Right lung (tissue), 5 donors: ENCODE results near the gene MAP2K6. TPM values are rescaled to one million over a fixed set of nuclear protein-coding genes. Genes with fewer than 3 reads are reported as not detected.

Source experiments
- DNase-seq, 2 donors: peaks; one replicate each; pipeline ENCODE4 v3.0.0-alpha.2; 2013
- polyA plus RNA-seq, 5 donors: library from polyadenylated mRNA; unstranded; fragments of 120-200 nt; gene quantifications; one replicate each; pipeline versions ENCODE4 v1.2.1 to v1.2.3, GENCODE V29; 2013; ENCODE audit warnings: inconsistent platforms in 1 of 5, low replicate concordance in 1 of 5; ENCODE audit not compliant: insufficient read length in 5 of 5, insufficient read depth in 1 of 5

MAP2K6 gene
- polyA plus RNA-seq, 5 donors = 14.5 to 25.0 (median 23.4) TPM

DNA sequence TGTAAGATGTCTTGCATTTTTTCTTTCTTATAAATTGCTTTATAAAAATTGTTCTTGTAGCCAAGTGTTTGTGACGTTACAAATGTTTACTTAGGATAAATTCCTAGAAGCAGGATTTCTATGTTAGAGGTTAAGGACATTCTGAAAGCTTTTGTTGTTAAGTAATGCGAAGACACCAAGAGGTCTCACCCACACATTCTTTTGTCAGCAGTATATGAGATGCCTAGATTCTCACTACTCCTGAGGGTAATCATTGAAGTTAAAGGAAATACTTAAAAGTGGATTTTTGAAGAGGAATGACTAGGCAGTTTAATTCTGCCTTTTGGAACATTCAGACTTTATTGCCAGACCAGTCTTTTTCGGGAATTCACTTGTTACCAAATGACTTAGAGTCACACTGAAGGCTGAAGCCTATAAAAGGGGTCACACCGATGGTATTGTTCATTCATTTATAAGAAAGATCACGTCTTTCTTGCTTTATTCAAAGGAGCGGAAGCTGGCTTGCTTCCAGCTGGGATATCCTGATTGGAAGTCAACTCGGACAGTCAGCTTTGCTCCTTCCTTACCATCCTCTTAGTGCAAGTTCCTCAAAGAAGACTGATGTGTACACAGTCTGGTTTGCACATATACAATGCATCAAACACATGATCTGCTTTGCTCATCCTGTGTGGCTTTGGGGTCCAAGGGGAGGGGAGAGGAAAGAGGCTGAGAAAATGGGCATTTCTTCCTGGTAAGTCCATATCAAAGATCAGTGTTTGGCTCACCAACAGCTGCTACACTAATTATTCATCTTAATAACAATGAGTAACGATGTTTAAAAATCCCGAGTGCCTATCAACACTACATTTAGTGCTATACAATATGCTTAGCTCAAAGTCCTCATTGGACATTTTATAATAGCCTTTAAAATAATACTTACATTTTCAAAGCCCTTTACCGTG, 160.0 kb downstream of the MAP2K6 start:
- DNase-seq = no peak

DNA sequence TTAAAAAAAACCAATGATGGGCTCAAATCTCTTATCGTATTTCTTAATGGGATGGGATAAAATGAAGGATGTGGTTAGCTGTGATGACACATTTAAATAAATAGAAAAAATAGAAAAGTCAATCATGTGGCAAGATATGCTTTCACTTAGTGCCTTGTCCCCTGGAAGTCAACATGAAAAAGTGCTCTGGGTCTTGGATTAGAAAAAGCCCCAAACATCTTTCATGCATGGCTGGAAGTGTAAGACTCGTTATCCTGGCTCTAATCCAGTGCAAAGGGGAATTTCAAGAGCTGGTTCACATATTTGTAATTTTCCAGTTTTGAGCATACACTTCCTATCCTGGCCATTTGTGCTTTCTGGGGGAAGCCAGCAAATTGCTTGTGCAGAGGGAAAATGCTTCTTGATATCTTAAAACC, 160.9 kb downstream of the MAP2K6 start:
- peak in 1 of 2 donors; percentile 44 for DNase-seq

DNA sequence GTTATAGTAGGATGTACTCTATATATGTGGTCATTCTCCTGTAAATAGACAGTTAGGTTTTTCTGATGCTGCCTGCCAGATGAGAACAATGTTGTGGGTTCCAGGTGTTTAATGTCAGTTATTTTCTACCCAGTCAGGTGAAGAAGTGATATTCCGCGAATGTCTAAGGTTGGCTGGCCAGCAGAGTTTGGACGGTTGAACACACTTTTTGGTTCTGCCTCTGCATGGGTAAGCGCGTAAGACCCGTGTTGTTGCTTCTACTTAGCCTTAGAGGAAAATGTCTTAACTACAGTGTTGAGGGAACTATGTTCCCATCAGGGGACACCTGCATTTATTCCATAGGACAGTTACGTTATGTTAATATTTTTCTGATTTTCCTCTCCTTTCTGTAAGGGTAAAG, 162.6 kb downstream of the MAP2K6 start:
- DNase-seq = no peak

DNA sequence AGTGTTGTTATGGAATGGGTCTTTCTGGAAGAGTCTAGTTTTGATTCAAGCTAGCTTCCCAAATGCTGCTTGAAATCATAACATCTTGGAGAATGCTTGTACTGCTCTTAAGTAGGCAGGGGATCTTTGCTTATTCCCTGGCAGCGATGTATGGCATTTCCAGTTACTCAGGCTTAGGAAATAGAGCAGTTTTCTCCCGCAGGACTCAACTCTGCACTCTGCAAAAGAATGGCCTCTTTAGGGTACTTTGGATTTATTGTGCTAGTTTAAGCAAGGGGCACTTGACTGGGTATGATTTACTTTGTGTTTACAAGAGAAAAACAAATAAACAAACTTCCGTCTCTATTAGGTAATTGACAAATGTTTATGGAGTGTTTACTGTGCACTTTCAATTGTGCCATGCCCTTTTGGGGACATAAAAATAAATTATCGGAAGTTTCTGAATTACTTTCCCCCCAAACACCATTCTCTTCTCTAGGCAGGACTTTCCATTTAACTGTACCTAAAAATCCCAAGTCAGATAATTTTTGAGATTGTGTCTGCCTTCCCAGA, 164.0 kb downstream of the MAP2K6 start:
- DNase-seq = no peak

DNA sequence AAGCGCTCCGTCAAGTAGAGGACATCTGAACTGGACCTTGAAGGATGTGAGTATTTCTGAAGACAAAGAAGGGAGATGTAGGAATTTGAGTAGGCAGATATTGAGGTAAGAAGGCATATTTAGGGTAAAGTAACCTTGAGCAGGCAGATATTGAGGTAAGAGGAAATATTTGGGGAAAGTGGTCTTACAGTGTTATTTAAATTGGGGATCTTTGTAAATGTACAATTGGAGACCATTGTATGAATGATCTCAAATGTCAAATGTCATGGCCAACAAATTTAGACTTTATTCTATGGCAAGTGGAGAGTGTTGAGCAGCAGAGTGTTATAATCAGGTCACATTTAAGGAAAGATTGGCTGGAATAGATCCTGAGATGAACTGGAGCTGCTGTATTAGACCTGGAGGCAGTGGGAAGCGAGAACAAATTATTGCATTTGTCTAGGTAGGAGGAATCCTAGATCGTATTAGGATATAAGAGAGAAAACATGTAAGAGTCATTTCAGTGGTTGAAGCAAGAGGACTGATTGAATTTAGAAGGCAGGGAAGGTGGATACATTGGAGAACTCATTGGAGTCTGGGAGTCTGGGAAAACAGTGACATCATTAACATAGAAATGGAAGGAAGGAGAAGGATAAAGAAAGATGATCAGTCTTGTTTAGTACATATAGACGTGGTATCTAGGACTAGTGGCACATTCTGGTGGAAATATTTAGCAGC, 165.6 kb downstream of the MAP2K6 start:
- no peak for DNase-seq

DNA sequence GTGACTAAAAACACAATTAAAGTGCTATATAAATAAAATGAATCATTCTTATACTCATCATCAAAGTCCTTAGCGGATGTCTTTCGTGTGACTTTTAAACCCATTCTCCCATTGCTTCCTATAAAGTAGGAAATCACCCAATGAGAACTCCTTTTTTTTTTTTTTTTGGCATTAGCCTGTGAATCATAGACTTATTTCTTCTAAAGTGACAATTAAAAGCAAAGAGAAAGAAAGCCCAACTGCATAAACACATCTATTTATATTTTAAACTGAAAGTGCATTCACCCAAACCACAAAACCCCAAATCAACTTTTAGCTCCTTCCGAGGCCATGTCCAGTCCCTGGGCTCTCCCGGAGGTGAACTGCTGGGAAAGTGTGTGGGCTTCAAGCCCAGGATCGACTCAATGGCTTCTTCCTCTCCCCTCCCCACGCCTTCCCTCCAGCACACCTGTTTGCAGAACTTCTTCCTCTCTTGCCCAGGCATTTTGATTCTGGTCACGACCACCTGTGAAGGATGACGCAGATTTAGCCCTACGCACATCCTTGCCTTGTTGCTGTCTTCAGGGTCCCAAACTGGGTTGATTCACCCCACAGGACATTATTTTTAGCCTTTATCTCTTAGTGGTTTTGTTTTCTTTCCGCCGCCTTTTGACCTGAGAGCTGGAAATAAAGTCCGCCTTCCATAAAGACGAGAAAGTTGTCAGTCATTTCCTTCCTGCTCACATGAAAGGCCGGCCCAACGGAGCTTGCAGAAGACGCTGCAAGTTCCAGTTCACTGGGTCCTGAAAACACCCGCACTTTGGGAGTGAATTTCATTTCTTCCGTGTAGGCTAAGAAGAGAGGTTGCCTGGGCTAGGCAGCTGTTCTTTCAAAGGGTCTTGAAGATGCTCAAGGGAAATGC, 166.8 kb downstream of the MAP2K6 start:
- no peak for DNase-seq

DNA sequence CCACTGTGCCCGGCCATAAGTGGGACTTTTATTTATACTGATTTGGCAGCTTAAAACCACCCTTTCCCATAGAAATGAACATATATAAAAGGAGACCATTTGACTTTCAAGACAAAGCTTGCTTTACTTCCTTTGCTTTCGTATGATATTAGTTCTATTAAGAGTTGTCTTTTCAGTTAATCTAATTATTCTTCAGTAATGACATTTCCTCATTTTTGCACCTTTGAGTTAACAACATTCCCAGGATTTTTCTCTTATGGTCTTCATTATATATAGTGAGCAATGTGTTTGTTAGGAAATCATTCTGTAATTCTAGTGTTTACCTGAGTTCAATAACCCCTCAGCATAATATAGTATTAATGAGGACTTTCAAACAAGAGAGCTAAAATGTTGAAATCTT, 173.8 kb downstream of the MAP2K6 start:
- no peak for DNase-seq

DNA sequence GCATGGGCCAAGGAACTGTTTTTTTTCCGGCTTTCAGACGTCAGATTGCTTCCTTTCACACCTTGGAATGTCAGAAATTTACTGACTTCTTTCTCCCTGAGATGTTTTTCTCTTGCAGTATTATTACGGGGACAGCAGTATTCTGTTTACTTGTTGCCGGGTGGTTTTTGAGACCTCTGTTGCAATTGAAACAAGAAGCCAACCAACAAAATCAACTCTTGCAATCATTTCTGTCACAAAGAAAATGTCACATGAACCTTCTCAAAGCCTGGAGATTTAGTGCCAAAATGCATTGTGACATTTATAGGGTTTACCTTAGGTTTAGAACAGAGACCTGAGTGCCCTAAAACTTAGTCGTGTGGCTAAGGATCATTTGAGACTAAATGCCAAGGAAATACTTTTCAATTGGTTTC, 174.3 kb downstream of the MAP2K6 start:
- no peak for DNase-seq

DNA sequence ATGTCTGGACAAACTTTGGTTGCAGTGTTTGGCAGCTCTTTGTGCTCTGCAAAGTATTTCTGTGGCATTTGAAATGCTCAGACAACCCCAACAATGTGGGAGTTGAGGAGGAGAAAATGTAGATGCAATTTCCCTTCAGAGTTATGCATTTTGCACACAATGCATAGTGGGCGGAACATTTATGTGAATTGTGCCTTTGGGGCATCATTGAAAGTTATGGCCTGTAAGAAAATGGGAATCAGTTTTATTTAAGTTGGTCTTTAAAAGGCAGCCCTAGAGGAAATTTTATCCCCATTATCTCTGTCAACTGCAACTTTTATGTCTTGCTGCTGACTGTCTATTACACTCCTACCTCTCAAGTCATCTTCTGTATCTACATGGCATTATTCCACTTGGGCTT, 176.2 kb downstream of the MAP2K6 start:
- DNase-seq = no peak

DNA sequence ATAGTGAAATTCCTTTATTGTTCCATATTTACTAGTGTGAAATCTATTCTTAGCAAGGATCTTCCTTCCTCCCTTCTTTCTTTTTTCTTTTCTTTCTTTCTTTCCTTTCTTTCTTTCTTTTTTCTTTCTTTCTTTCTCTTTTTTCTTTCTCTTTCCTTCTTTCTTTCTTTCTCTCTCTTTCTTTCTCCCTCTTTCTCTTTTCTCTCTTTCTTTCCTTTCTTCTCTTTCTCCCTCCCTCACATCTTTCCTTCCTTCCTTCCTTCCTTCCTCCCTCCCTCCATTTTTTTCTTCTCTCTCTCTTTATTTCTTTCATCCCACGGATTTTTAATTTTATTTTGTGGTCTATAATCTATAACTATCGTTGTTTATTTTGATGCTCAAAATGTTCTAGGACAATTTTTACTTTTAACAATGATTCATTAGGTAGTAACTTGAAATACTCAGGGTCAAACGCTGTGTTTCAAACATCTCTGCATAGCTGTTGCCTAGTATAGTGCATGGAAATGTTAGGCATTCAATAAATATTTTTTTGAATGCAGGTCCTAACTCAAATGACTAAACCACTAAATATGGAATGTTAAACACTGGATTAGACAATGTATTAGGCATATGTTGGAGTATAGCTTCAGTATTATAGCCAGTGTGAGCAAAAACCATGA, 178.3 kb downstream of the MAP2K6 start:
- DNase-seq = no peak

DNA sequence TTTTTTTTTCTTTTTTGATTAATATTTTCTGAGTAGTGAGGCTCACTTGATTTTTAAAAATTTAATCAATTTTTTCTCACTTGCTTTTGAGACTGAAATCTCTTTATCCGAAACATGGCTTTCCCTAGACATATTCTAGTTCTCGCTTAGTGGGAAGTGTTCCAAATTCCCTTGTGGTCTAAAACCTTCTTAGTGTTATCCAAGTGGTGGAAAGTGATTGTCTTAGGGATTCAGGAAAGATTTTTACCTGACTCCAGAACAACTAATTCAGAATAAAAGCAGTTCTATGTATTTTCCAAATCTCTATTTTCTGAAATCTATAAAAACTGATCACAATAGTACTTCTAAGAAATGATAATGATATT, 178.8 kb downstream of the MAP2K6 start:
- no peak for DNase-seq

DNA sequence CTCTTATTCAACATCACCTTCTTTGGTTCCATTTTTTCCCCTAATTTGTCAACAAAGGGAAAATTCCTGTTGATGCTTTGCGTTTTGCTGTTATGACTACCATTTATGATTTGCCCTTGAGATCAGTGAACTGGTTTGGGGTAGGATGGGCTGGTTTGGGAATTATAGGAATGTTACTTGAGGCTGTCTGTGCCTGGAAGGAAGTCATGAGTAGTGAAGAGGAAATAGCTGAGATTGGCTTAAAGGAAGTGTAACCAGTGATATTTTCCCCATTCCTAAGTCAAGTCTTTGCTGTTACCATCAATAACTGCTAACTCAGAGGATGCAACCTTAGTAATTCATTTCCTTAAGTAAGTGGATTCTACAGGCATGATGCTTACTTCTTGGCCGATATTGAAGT, 179.2 kb downstream of the MAP2K6 start:
- no peak for DNase-seq

DNA sequence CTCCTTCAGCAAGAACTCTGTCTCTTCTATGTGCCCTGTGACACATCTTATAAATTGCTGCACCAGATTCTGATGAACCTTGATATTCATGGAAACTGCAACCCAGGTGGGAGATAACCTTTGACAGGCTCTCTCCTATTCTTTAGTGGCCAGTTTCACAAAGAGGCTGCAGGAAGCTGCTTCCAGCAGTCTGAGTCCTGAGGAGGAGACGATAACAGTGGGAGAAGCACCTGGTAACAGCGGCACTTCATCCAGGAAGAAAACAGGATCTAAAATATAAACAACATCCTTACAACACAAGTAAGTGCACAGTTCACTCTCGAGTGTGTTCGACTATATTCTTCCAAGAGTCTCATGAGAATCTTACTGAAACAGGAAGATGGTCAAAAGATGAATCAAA, 180.1 kb downstream of the MAP2K6 start:
- DNase-seq = no peak

DNA sequence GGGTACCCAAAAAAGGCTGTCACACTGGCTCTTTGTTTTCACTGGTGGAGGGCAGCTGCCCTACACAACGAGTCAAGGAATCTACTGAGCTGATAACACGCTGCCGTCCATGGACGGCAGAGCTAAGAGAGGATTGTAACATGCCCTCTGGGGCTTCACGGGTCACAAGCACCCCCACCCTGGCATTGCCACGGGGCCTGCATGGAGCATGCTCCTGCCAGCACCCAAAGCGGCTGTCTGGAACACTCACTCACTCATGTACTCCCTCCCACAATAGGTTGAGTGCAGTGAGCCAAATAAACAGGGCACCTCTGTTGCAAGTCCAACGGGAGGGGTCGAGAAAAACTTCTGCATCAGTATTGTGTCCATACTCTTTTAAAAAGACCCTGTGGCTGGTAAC, 181.6 kb downstream of the MAP2K6 start:
- DNase-seq = no peak

DNA sequence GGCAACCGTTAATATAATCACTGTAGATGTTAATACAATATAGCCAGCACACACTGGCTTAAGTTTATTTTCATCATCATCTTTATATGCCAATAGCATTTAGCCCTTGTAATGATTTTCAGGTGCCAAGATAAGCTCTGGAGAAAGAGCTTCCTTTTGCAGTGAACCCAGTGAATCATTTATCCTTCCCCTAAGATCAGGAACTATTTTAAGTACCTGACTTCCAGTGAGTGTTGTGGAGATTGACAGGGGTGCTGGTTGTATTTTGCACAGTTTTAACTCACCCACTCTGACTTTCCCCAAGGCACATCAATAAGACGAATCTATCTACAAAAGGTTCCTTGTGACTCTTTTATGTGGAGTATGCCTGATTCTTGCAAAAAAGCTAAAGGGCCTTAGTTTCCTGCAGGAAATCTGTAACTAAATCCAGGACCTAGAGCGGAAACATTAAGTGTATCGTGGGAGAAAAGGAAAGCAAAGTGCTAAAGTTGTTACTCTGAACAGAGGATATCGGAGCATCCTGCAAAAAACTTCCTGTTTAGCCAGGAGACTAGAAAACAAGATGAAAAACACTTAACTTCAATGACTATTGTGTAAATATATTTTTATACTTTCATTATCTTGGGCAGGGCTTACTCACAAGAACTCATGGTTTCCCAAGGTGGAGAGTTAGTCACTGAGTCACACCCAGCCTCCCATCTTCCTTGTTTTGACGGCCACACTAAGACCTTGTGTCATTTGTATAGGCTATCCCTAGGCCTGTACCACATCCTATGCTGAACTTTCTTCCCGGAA, 183.6 kb downstream of the MAP2K6 start:
- DNase-seq = no peak

DNA sequence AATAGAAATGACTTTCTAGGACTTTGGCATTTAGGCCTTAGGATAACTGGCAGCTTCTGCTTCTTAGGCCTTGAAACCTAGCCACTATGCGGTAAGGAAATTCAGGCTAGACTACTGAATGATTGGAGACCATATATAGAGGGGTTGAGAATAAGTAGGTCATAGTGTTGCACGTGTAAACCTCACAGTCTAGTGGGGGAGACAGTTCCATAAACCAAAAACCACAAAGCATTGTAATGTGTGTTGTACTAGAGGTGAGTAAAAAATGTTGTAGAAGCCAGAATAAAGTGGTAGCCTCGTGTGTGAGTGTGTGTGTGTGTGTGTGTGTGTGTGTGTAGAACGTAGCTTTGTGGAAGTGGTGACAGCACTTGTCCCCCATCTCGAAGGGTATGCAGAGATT, 188.5 kb downstream of the MAP2K6 start:
- DNase-seq = no peak
